HCT116 (cell line): ENCODE data around the gene BCAR3.

Experiments
- CEBPB ChIP-seq: IDR thresholded peaks from 2 replicates; pipeline ENCODE4 v1.6.1; 2012; ENCODE audit warnings: low read depth
- ELF1 ChIP-seq: IDR thresholded peaks from 2 replicates; pipeline ENCODE4 v1.6.1; 2012; ENCODE audit warnings: low read depth, borderline replicate concordance
- EZH2 ChIP-seq: fragments of 200-600 bp; sonication (generic); IDR thresholded peaks from 2 replicates; pipeline ENCODE4 v1.6.1; 2017; ENCODE audit warnings: antibody characterized with exemption, mixed run types
- POLR2A ChIP-seq: IDR thresholded peaks from 2 replicates; pipeline ENCODE4 v1.7.0; 2011; ENCODE audit warnings: borderline replicate concordance; ENCODE audit not compliant: insufficient read depth, insufficient read length; ENCODE audit errors: extremely low read depth
- POLR2AphosphoS5 ChIP-seq: IDR thresholded peaks from 2 replicates; pipeline ENCODE4 v1.6.1; 2011; ENCODE audit warnings: mild to moderate bottlenecking, low read depth, low read length, moderate library complexity
- SP1 ChIP-seq: IDR thresholded peaks from 2 replicates; pipeline ENCODE4 v1.6.1; 2012; ENCODE audit warnings: low read depth
- SRF ChIP-seq: IDR thresholded peaks from 2 replicates; pipeline ENCODE4 v1.6.1; 2012; ENCODE audit warnings: low read depth
- YY1 ChIP-seq: IDR thresholded peaks from 2 replicates; pipeline ENCODE4 v1.6.1; 2011; ENCODE audit warnings: low read length, low read depth, moderate library complexity, mild to moderate bottlenecking; ENCODE audit not compliant: insufficient replicate concordance; ENCODE audit errors: extremely low read depth
- TF ChIP-seq, protein P1 (sequence below): IDR thresholded peaks from 2 replicates; pipeline ENCODE4 v1.6.1; 2012
- TF ChIP-seq, protein P2 (sequence below), 3 experiments: fragments of 200-600 bp in 1 of 3; sonication (generic) in 1 of 3; IDR thresholded peaks in 2 of 3; conservative IDR thresholded peaks in 1 of 3; 2 replicates each; pipeline ENCODE4 v1.5.1; 2012 to 2017; ENCODE audit warnings: low read depth in 2 of 3, low read length in 2 of 3, antibody characterized with exemption in 1 of 3, borderline replicate concordance in 1 of 3, control low read depth in 1 of 3, mild to moderate bottlenecking in 1 of 3, mixed read lengths in 1 of 3, mixed run types in 1 of 3, moderate library complexity in 1 of 3; ENCODE audit not compliant: insufficient read depth in 1 of 3
- TF ChIP-seq, protein P3 (sequence below): IDR thresholded peaks from 2 replicates; pipeline ENCODE4 v1.6.1; 2012; ENCODE audit warnings: low read depth
- TF ChIP-seq, protein P4 (sequence below): IDR thresholded peaks from 2 replicates; pipeline ENCODE4 v1.6.1; 2012

DNA sequence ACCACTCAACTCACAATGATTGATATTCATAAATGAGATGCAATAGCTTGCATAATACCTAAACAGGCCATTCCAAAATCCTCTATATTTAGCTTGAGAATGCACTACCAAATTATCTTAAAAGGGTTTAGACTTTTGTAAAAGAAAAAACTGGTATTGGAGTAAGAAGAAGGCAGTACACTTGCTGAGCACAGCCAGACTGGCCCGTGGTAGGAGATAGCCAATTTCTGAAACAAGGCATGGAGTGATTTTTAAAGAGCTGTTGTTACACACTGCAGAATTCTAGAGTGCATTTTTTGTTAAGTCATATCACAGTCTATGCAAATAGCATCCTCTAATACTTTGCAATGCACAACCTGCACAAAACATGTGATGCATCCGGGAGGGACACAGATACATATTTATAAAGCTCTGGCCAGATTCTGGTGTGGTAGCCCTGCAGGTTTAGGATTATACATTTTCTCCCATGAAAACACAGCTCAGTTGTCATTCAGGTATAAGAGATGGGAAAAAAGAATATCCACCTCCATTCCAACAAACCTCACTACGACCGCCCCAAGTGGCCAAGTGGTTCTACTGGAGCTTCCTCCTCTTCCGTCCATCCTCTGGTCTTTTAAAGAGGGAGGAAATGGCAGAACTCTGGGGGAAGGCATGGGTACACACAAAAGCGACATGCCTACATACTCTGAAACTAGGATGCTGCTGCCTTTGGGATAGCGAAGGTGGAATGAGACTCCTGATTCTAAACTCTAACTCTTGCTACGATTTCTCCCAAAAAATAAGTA lies 40.8 kb downstream of the BCAR3 start:
- TF ChIP-seq, protein P1, sequence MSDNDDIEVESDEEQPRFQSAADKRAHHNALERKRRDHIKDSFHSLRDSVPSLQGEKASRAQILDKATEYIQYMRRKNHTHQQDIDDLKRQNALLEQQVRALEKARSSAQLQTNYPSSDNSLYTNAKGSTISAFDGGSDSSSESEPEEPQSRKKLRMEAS = no peak
- TF ChIP-seq POLR2A = no peak
- TF ChIP-seq, protein P2, sequence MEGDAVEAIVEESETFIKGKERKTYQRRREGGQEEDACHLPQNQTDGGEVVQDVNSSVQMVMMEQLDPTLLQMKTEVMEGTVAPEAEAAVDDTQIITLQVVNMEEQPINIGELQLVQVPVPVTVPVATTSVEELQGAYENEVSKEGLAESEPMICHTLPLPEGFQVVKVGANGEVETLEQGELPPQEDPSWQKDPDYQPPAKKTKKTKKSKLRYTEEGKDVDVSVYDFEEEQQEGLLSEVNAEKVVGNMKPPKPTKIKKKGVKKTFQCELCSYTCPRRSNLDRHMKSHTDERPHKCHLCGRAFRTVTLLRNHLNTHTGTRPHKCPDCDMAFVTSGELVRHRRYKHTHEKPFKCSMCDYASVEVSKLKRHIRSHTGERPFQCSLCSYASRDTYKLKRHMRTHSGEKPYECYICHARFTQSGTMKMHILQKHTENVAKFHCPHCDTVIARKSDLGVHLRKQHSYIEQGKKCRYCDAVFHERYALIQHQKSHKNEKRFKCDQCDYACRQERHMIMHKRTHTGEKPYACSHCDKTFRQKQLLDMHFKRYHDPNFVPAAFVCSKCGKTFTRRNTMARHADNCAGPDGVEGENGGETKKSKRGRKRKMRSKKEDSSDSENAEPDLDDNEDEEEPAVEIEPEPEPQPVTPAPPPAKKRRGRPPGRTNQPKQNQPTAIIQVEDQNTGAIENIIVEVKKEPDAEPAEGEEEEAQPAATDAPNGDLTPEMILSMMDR (IDR thresholded peaks at IDR 0.05 in 2 of 3, conservative IDR thresholded peaks at IDR 0.05 in 1 of 3; ENCODE audit: borderline replicate concordance in 1 of 3, insufficient read depth in 1 of 3, low read depth in 2 of 3, low read length in 2 of 3) = no peak
- no peak for TF ChIP-seq YY1
- no peak for TF ChIP-seq POLR2AphosphoS5
- TF ChIP-seq, protein P3, sequence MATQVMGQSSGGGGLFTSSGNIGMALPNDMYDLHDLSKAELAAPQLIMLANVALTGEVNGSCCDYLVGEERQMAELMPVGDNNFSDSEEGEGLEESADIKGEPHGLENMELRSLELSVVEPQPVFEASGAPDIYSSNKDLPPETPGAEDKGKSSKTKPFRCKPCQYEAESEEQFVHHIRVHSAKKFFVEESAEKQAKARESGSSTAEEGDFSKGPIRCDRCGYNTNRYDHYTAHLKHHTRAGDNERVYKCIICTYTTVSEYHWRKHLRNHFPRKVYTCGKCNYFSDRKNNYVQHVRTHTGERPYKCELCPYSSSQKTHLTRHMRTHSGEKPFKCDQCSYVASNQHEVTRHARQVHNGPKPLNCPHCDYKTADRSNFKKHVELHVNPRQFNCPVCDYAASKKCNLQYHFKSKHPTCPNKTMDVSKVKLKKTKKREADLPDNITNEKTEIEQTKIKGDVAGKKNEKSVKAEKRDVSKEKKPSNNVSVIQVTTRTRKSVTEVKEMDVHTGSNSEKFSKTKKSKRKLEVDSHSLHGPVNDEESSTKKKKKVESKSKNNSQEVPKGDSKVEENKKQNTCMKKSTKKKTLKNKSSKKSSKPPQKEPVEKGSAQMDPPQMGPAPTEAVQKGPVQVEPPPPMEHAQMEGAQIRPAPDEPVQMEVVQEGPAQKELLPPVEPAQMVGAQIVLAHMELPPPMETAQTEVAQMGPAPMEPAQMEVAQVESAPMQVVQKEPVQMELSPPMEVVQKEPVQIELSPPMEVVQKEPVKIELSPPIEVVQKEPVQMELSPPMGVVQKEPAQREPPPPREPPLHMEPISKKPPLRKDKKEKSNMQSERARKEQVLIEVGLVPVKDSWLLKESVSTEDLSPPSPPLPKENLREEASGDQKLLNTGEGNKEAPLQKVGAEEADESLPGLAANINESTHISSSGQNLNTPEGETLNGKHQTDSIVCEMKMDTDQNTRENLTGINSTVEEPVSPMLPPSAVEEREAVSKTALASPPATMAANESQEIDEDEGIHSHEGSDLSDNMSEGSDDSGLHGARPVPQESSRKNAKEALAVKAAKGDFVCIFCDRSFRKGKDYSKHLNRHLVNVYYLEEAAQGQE = no peak
- TF ChIP-seq SRF = no peak
- TF ChIP-seq SP1 = no peak
- TF ChIP-seq EZH2 = no peak
- TF ChIP-seq CEBPB = no peak
- TF ChIP-seq, protein P4, sequence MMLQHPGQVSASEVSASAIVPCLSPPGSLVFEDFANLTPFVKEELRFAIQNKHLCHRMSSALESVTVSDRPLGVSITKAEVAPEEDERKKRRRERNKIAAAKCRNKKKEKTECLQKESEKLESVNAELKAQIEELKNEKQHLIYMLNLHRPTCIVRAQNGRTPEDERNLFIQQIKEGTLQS = no peak
- no peak for TF ChIP-seq ELF1
